NB4 (cell line): ENCODE results near the gene PITX2.

Source experiments
- MAX ChIP-seq: IDR thresholded peaks from 2 replicates; pipeline ENCODE4 v1.6.1; 2011; ENCODE audit warnings: low read depth, low read length
- POLR2A ChIP-seq: IDR thresholded peaks from 2 replicates; pipeline ENCODE4 v1.6.1; 2011; ENCODE audit warnings: mild to moderate bottlenecking; ENCODE audit not compliant: insufficient read length; ENCODE audit errors: extremely low read depth
- TF ChIP-seq, protein P1 (sequence below): IDR thresholded peaks from one replicate; pipeline ENCODE4 v1.5.1; 2012; ENCODE audit warnings: low read depth, low read length

DNA sequence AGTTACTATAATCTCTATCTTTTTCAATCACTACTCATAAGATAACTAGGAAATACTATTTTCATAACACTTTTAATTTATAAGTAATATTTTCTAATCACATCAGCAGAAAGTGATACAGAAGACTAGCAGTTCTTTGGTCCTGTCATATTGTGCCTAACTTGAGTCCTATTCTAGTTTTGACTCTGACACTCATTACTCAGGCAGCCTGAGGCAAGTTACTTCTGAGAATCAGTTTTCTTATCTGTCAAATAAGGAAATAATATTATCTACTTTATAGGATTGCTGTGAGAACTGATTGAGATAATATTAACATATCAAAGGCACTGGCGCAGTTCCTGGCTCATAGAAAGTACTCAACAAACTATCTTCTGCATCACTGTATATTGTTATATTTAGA, 17.8 kb downstream of the PITX2 start:
- TF ChIP-seq, protein P1, sequence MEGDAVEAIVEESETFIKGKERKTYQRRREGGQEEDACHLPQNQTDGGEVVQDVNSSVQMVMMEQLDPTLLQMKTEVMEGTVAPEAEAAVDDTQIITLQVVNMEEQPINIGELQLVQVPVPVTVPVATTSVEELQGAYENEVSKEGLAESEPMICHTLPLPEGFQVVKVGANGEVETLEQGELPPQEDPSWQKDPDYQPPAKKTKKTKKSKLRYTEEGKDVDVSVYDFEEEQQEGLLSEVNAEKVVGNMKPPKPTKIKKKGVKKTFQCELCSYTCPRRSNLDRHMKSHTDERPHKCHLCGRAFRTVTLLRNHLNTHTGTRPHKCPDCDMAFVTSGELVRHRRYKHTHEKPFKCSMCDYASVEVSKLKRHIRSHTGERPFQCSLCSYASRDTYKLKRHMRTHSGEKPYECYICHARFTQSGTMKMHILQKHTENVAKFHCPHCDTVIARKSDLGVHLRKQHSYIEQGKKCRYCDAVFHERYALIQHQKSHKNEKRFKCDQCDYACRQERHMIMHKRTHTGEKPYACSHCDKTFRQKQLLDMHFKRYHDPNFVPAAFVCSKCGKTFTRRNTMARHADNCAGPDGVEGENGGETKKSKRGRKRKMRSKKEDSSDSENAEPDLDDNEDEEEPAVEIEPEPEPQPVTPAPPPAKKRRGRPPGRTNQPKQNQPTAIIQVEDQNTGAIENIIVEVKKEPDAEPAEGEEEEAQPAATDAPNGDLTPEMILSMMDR = no peak
- TF ChIP-seq MAX (no peak), POLR2A (no peak)
